HEK293 (cell line): Measurements from ENCODE around the gene CD28.

Experiments
- CTCF ChIP-seq: fragments of 450-650 bp; formaldehyde crosslinking; IDR thresholded peaks from 2 replicates; pipeline ENCODE4 v1.5.1; 2016; ENCODE audit warnings: missing biosample characterization, missing genetic modification characterization
- TRIM28 ChIP-seq: IDR thresholded peaks from 2 replicates; pipeline ENCODE4 v1.6.1; 2011; ENCODE audit warnings: low read length, control low read depth, borderline replicate concordance
- ZBTB1 ChIP-seq: fragments of 450-650 bp; formaldehyde crosslinking; IDR thresholded peaks from 2 replicates; pipeline ENCODE4 v1.5.1; 2016; ENCODE audit warnings: missing biosample characterization, missing genetic modification characterization
- ZBTB21 ChIP-seq: fragments of 450-650 bp; formaldehyde crosslinking; IDR thresholded peaks from 2 replicates; pipeline ENCODE4 v1.5.1; 2017; ENCODE audit warnings: missing biosample characterization, missing genetic modification characterization
- ZBTB7A ChIP-seq: fragments of 450-650 bp; formaldehyde crosslinking; IDR thresholded peaks from 2 replicates; pipeline ENCODE4 v1.5.1; 2016; ENCODE audit warnings: low read depth, missing biosample characterization, missing genetic modification characterization
- ZNF23 ChIP-seq: fragments of 450-650 bp; formaldehyde crosslinking; IDR thresholded peaks from 2 replicates; pipeline ENCODE4 v1.5.1; 2016; ENCODE audit warnings: missing biosample characterization, missing genetic modification characterization, borderline replicate concordance
- ZNF354C ChIP-seq: fragments of 450-650 bp; formaldehyde crosslinking; IDR thresholded peaks from 2 replicates; pipeline ENCODE4 v1.5.1; 2016; ENCODE audit warnings: missing biosample characterization, missing genetic modification characterization, low read depth, borderline replicate concordance
- ZNF76 ChIP-seq: fragments of 450-650 bp; formaldehyde crosslinking; IDR thresholded peaks from 2 replicates; pipeline ENCODE4; 2016; ENCODE audit warnings: low read depth, missing biosample characterization, missing genetic modification characterization, borderline replicate concordance
- ZNF768 ChIP-seq: fragments of 450-650 bp; formaldehyde crosslinking; IDR thresholded peaks from 2 replicates; pipeline ENCODE4 v1.5.1; 2018; ENCODE audit warnings: missing biosample characterization, mild to moderate bottlenecking, missing genetic modification characterization
- ZSCAN4 ChIP-seq: fragments of 450-650 bp; formaldehyde crosslinking; IDR thresholded peaks from 2 replicates; pipeline ENCODE4 v1.5.1; 2017; ENCODE audit warnings: missing biosample characterization, missing genetic modification characterization

GRCh38 chr2:203732092-203732952 lies 25.9 kb downstream of the CD28 start:
- TF ChIP-seq ZBTB21 (tag by site-specific recombination) = no peak
- no peak for TF ChIP-seq ZNF76 (tag by site-specific recombination)
- TF ChIP-seq ZSCAN4 = no peak
- TF ChIP-seq CTCF = no peak
- TF ChIP-seq TRIM28 = no peak
- no peak for TF ChIP-seq ZBTB7A (tag by site-specific recombination)
- no peak for TF ChIP-seq ZBTB1 (tag by site-specific recombination)
- no peak for TF ChIP-seq ZNF768
- no peak for TF ChIP-seq ZNF23 (tag by site-specific recombination)
- TF ChIP-seq ZNF354C (tag by site-specific recombination) = no peak
